MM.1S (cell line): ENCODE data around the gene CCDC40.

Experiments used
- DNase-seq: peaks from one replicate; pipeline ENCODE4 v3.0.0-alpha.2; 2015
- H2AFZ ChIP-seq: fragments of 300-600 bp; sonication (generic); 2 replicates; pipeline ENCODE4 v1.6.0; 2016; ENCODE audit warnings: antibody characterized with exemption, low read length
- H3F3A ChIP-seq: fragments of 300-600 bp; sonication (generic); 2 replicates; pipeline ENCODE4 v1.6.1; 2016; ENCODE audit warnings: mild to moderate bottlenecking, antibody characterized with exemption, low read length, moderate library complexity, mixed read lengths; ENCODE audit not compliant: insufficient read depth
- H3K27ac ChIP-seq: fragments of 300-600 bp; sonication (generic); 2 replicates; pipeline ENCODE4 v1.5.1; 2016; ENCODE audit warnings: mild to moderate bottlenecking, low read length
- H3K27me3 ChIP-seq: fragments of 300-600 bp; sonication (generic); replicated peaks from 2 replicates; pipeline ENCODE4 v1.6.0; 2016; ENCODE audit warnings: low read length; ENCODE audit not compliant: insufficient read depth
- H3K36me3 ChIP-seq: fragments of 300-600 bp; sonication (generic); replicated peaks from 2 replicates; pipeline ENCODE4 v1.6.1; 2016; ENCODE audit warnings: mild to moderate bottlenecking, low read length, mixed read lengths; ENCODE audit not compliant: insufficient read depth
- H3K4me1 ChIP-seq: fragments of 300-600 bp; sonication (generic); 2 replicates; pipeline ENCODE4 v1.6.1; 2016; ENCODE audit warnings: low read length, mixed read lengths
- H3K4me2 ChIP-seq: fragments of 300-600 bp; sonication (generic); 2 replicates; pipeline ENCODE4 v1.6.0; 2016; ENCODE audit warnings: low read depth, low read length
- H3K4me3 ChIP-seq: fragments of 300-600 bp; sonication (generic); 2 replicates; pipeline ENCODE4 v1.5.1; 2016; ENCODE audit warnings: low read length, mixed read lengths
- H3K79me2 ChIP-seq: fragments of 300-600 bp; sonication (generic); 2 replicates; pipeline ENCODE4 v1.6.1; 2016; ENCODE audit warnings: mixed run types, low read length, mixed read lengths
- H3K9ac ChIP-seq: fragments of 300-600 bp; sonication (generic); 2 replicates; pipeline ENCODE4 v1.6.1; 2016; ENCODE audit warnings: low read length, mixed read lengths
- H3K9me2 ChIP-seq: fragments of 300-600 bp; sonication (generic); replicated peaks from 2 replicates; pipeline ENCODE4 v1.6.1; 2016; ENCODE audit warnings: mild to moderate bottlenecking, low read length, mixed read lengths; ENCODE audit not compliant: insufficient read depth
- H3K9me3 ChIP-seq: fragments of 300-600 bp; sonication (generic); replicated peaks from 2 replicates; pipeline ENCODE4 v1.6.1; 2016; ENCODE audit warnings: mild to moderate bottlenecking, low read length, mixed read lengths; ENCODE audit not compliant: insufficient read depth
- H4K20me1 ChIP-seq: fragments of 300-600 bp; sonication (generic); 2 replicates; pipeline ENCODE4 v1.6.1; 2016; ENCODE audit warnings: mild to moderate bottlenecking, low read length, moderate library complexity, mixed read lengths; ENCODE audit not compliant: insufficient read depth
- EZH2 ChIP-seq: fragments of 300-600 bp; sonication (generic); optimal IDR thresholded peaks from 2 replicates; pipeline ENCODE3; 2017; ENCODE audit warnings: low read depth, mild to moderate bottlenecking, antibody characterized with exemption, low read length, mixed read lengths
- EZH2phosphoT487 ChIP-seq: fragments of 300-600 bp; sonication (generic); IDR thresholded peaks from 2 replicates; pipeline ENCODE4 v1.6.1; 2018; ENCODE audit warnings: antibody characterized with exemption, low read length
- TF ChIP-seq, protein P1 (sequence below): fragments of 300-600 bp; sonication (generic); IDR thresholded peaks from 2 replicates; pipeline ENCODE4 v1.5.1; 2016; ENCODE audit warnings: antibody characterized with exemption, low read length, mixed read lengths

Gene CCDC40

DNA sequence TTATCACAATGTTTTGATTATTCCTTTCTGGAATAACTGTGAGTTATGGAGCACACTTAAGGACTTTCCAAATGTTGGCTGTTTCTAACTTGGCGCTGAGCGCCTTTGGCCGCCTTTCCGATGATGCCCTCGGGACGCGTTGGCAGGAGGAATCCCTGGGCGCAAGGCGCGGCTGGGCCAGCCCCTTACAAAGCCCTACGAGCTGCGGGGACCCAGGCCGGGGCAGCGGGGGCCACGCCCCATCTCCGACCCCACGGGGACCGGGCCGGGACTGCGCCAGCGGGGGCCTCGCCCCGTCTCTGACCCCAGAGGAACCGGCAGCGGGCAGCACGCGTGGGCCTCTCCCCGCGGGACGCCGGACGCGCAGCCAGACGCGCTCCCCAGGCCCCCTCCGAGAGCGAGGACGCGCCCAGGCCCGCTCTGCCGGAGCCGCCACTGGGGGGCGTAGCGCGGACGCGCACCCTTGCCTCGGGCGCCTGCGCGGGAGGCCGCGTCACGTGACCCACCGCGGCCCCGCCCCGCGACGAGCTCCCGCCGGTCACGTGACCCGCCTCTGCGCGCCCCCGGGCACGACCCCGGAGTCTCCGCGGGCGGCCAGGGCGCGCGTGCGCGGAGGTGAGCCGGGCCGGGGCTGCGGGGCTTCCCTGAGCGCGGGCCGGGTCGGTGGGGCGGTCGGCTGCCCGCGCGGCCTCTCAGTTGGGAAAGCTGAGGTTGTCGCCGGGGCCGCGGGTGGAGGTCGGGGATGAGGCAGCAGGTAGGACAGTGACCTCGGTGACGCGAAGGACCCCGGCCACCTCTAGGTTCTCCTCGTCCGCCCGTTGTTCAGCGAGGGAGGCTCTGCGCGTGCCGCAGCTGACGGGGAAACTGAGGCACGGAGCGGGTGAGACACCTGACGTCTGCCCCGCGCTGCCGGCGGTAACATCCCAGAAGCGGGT is 64.8 kb downstream of the CCDC40 start, which contains the start of gene GAA:
TSS of gene GAA (plus strand) at position 571 of the 935 bp plus-strand sequence. CDS start 3,006 bp downstream, outside the sequence.
- Histone ChIP-seq H3K4me2 (peak within 1 kb of the TSS; percentile 100), H3K9ac (peak within 1 kb of the TSS; percentile 70), H3K79me2 (no peaks in the 10 kb centered on the region), H3K9me2 (no peaks in the 10 kb centered on the region), H3K9me3 (no peaks in the 10 kb centered on the region), H3K27me3 (peaks cover 59% of the 10 kb centered on the region), H3K27ac (no peak within 1 kb of the TSS), H3K4me1 (peaks cover 4% of the 10 kb centered on the region; the same call in 1 of the 2 replicates), H3K36me3 (no peaks in the 10 kb centered on the region), H2AFZ (peak within 1 kb of the TSS; percentile 99), H3K4me3 (peak within 1 kb of the TSS; percentile 83), H3F3A (no peaks in the 10 kb centered on the region), H4K20me1 (no peaks in the 10 kb centered on the region)
- peak; percentile 88 for DNase-seq
- TF ChIP-seq, protein P1, sequence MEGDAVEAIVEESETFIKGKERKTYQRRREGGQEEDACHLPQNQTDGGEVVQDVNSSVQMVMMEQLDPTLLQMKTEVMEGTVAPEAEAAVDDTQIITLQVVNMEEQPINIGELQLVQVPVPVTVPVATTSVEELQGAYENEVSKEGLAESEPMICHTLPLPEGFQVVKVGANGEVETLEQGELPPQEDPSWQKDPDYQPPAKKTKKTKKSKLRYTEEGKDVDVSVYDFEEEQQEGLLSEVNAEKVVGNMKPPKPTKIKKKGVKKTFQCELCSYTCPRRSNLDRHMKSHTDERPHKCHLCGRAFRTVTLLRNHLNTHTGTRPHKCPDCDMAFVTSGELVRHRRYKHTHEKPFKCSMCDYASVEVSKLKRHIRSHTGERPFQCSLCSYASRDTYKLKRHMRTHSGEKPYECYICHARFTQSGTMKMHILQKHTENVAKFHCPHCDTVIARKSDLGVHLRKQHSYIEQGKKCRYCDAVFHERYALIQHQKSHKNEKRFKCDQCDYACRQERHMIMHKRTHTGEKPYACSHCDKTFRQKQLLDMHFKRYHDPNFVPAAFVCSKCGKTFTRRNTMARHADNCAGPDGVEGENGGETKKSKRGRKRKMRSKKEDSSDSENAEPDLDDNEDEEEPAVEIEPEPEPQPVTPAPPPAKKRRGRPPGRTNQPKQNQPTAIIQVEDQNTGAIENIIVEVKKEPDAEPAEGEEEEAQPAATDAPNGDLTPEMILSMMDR: peak; percentile 47
- no peak for TF ChIP-seq EZH2phosphoT487

DNA sequence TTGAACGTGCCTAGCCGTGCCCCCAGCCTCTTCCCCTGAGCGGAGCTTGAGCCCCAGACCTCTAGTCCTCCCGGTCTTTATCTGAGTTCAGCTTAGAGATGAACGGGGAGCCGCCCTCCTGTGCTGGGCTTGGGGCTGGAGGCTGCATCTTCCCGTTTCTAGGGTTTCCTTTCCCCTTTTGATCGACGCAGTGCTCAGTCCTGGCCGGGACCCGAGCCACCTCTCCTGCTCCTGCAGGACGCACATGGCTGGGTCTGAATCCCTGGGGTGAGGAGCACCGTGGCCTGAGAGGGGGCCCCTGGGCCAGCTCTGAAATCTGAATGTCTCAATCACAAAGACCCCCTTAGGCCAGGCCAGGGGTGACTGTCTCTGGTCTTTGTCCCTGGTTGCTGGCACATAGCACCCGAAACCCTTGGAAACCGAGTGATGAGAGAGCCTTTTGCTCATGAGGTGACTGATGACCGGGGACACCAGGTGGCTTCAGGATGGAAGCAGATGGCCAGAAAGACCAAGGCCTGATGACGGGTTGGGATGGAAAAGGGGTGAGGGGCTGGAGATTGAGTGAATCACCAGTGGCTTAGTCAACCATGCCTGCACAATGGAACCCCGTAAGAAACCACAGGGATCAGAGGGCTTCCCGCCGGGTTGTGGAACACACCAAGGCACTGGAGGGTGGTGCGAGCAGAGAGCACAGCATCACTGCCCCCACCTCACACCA is 65.7 kb downstream of the CCDC40 start:
- H3K27ac ChIP-seq: no peak overlapping the region

DNA sequence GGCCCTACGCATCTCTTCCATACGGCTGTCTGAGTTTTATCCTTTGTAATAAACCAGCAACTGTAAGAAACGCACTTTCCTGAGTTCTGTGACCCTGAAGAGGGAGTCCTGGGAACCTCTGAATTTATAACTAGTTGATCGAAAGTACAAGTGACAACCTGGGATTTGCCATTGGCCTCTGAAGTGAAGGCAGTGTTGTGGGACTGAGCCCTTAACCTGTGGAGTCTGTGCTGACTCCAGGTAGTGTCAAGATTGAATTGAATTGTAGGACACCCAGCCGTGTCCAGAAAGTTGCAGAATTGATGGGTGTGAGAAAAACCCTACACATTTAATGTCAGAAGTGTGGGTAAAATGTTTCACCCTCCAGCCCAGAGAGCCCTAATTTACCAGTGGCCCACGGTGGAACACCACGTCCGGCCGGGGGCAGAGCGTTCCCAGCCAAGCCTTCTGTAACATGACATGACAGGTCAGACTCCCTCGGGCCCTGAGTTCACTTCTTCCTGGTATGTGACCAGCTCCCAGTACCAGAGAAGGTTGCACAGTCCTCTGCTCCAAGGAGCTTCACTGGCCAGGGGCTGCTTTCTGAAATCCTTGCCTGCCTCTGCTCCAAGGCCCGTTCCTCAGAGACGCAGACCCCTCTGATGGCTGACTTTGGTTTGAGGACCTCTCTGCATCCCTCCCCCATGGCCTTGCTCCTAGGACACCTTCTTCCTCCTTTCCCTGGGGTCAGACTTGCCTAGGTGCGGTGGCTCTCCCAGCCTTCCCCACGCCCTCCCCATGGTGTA is 66.4 kb downstream of the CCDC40 start:
- no peaks in the 10 kb centered on the region for H3K36me3 ChIP-seq
- H3K4me3 ChIP-seq: no peak overlapping the region
- H3K9ac ChIP-seq: no peak overlapping the region
- no peaks in the 10 kb centered on the region for H3K9me3 ChIP-seq
- no peak overlapping the region for H2AFZ ChIP-seq
- H4K20me1 ChIP-seq: no peaks in the 10 kb centered on the region
- no peak for DNase-seq
- H3K27ac ChIP-seq: no peak overlapping the region
- peaks cover 56% of the 10 kb centered on the region for H3K27me3 ChIP-seq
- no peaks in the 10 kb centered on the region for H3K9me2 ChIP-seq
- H3F3A ChIP-seq: no peaks in the 10 kb centered on the region
- no peaks in the 10 kb centered on the region for H3K79me2 ChIP-seq
- peaks cover 4% of the 10 kb centered on the region; the same call in 1 of the 2 replicates for H3K4me1 ChIP-seq
- H3K4me2 ChIP-seq: peak overlapping the region; percentile 100; the same call in 1 of the 2 replicates
- TF ChIP-seq, protein P1: no peak
- TF ChIP-seq EZH2phosphoT487: no peak
- no peak for TF ChIP-seq EZH2

More for the DNA sequence above, 65.7 kb downstream of the CCDC40 start:
- no peaks in the 10 kb centered on the region for H3K9me3 ChIP-seq
- H3K36me3 ChIP-seq: no peaks in the 10 kb centered on the region
- H3K27me3 ChIP-seq: peaks cover 58% of the 10 kb centered on the region
- H3K9me2 ChIP-seq: no peaks in the 10 kb centered on the region
- TF ChIP-seq EZH2 (no peak), EZH2phosphoT487 (no peak)
- TF ChIP-seq, protein P1: no peak
- H3K79me2 ChIP-seq: no peaks in the 10 kb centered on the region
- peak overlapping the region; percentile 70; the same call in 1 of the 2 replicates for H3K9ac ChIP-seq
- peaks cover 4% of the 10 kb centered on the region; the same call in 1 of the 2 replicates for H3K4me1 ChIP-seq
- H3F3A ChIP-seq: no peaks in the 10 kb centered on the region
- peak overlapping the region; percentile 83 for H3K4me3 ChIP-seq
- H3K4me2 ChIP-seq: peak overlapping the region; percentile 100
- no peaks in the 10 kb centered on the region for H4K20me1 ChIP-seq
- H2AFZ ChIP-seq: peak overlapping the region; percentile 95
- DNase-seq: no peak
